Ascending aorta (tissue), 2 donors: ENCODE results near the gene VTA1. TPM values are rescaled to one million over a fixed set of nuclear protein-coding genes. Genes with fewer than 3 reads are reported as not detected.

Source experiments
- DNase-seq, 2 donors: peaks; one replicate each; pipeline ENCODE4 v3.0.0-alpha.2; 2019; ENCODE audit warnings: low spot score in 2 of 2
- H3K27ac ChIP-seq, 2 donors: fragments of 200-600 bp; sonication (generic); one replicate each; pipeline ENCODE4 v1.5.1; 2016 to 2017; ENCODE audit warnings: mild to moderate bottlenecking in 1 of 2
- H3K27me3 ChIP-seq: fragments of 200-600 bp; sonication (generic); one replicate; pipeline ENCODE4 v1.5.1; 2017
- H3K36me3 ChIP-seq, 2 donors: fragments of 200-600 bp; sonication (generic); one replicate each; pipeline ENCODE4 v1.5.1; 2016
- H3K4me1 ChIP-seq, 2 donors: fragments of 200-600 bp; sonication (generic); one replicate each; pipeline ENCODE4 v1.5.1; 2016 to 2017; ENCODE audit warnings: mild to moderate bottlenecking in 1 of 2
- H3K4me3 ChIP-seq, 2 donors: fragments of 200-600 bp; sonication (generic); one replicate each; pipeline ENCODE4 v1.5.1; 2016 to 2017; ENCODE audit warnings: mild to moderate bottlenecking in 1 of 2
- H3K9me3 ChIP-seq, 2 donors: fragments of 200-600 bp; sonication (generic); one replicate each; pipeline ENCODE4 v1.5.1; 2016
- CTCF ChIP-seq, 3 experiments: fragments of 200-600 bp in 2 of 3; fragments of 450-650 bp in 1 of 3; sonication (generic) in 2 of 3; IDR thresholded peaks; one replicate each; pipeline ENCODE4 v1.5.1; 2016 to 2019; ENCODE audit warnings: antibody characterized with exemption in 3 of 3, mild to moderate bottlenecking in 1 of 3, moderate library complexity in 1 of 3
- intact Hi-C: fragments of 100-400 bp; cut with DNase I; formaldehyde crosslinking; loops from one replicate; pipeline ENCODE4 v1.15.1; 2023
- total RNA-seq: library from RNA; depleted of rRNA; stranded (reverse); fragments of >200 nt; gene quantifications from one replicate; pipeline ENCODE4 v1.1.0, GENCODE V29; 2016

Gene VTA1
- total RNA-seq, 1 donor from 2014 or later = 21.3 TPM

- intact Hi-C loops = no loop called here
- Histone ChIP-seq H3K27me3 (no peaks in the 10 kb centered on the region), H3K4me3 (no peak overlapping the region), H3K27ac (no peak overlapping the region), H3K36me3 (no peaks in the 10 kb centered on the region), H3K4me1 (peaks cover 0 to 4% of the 10 kb centered on the region in 2 donors), H3K9me3 (no peaks in the 10 kb centered on the region)
- DNase-seq = no peak
- no peak for TF ChIP-seq CTCF (IDR thresholded peaks at IDR 0.05)
Measured at GRCh38 chr6:142260748-142261147, 113.7 kb downstream of the VTA1 start.

- no peak overlapping the region for H3K4me3 ChIP-seq
- H3K9me3 ChIP-seq = no peaks in the 10 kb centered on the region
- H3K27ac ChIP-seq = no peak overlapping the region
- no peaks in the 10 kb centered on the region for H3K27me3 ChIP-seq
- TF ChIP-seq CTCF (IDR thresholded peaks at IDR 0.05) = no peak
- H3K36me3 ChIP-seq = no peaks in the 10 kb centered on the region
- intact Hi-C loops = no loop called here
- no peaks in the 10 kb centered on the region for H3K4me1 ChIP-seq
- no peak for DNase-seq
Measured at GRCh38 chr6:142262231-142262630, 115.2 kb downstream of the VTA1 start.

GRCh38 chr6:142265476-142265875, 118.4 kb downstream of the VTA1 start:
- Histone ChIP-seq H3K36me3 (no peaks in the 10 kb centered on the region), H3K4me1 (no peaks in the 10 kb centered on the region), H3K4me3 (no peak overlapping the region), H3K9me3 (no peaks in the 10 kb centered on the region), H3K27me3 (no peaks in the 10 kb centered on the region), H3K27ac (no peak overlapping the region)
- no peak for TF ChIP-seq CTCF (IDR thresholded peaks at IDR 0.05)
- DNase-seq = no peak
- intact Hi-C loops = no loop called here

GRCh38 chr6:142266060-142266459, 119.0 kb downstream of the VTA1 start:
- no peak for DNase-seq
- Histone ChIP-seq H3K27me3 (no peaks in the 10 kb centered on the region), H3K27ac (no peak overlapping the region), H3K9me3 (no peaks in the 10 kb centered on the region), H3K36me3 (no peaks in the 10 kb centered on the region), H3K4me3 (no peak overlapping the region), H3K4me1 (no peaks in the 10 kb centered on the region)
- intact Hi-C loops = no loop called here
- TF ChIP-seq CTCF (IDR thresholded peaks at IDR 0.05) = no peak

GRCh38 chr6:142271476-142271875, 124.4 kb downstream of the VTA1 start:
- Histone ChIP-seq H3K27me3 (no peaks in the 10 kb centered on the region), H3K4me1 (no peaks in the 10 kb centered on the region), H3K4me3 (no peak overlapping the region), H3K36me3 (no peaks in the 10 kb centered on the region), H3K27ac (no peak overlapping the region), H3K9me3 (no peaks in the 10 kb centered on the region)
- DNase-seq = no peak
- intact Hi-C loops = no loop called here
- no peak for TF ChIP-seq CTCF (IDR thresholded peaks at IDR 0.05)

Other genes with a start within 250 kb of the VTA1 start
- gene GJE1, start 14.3 kb upstream of the VTA1 start, total RNA-seq = not detected
- gene NMBR, start 141 bp upstream of the VTA1 start, total RNA-seq = not detected
- gene ADGRG6, start 154.7 kb downstream of the VTA1 start, total RNA-seq = 7.7 TPM